ENCODE data around the gene VEGFC. TPM values are rescaled to one million over a fixed set of nuclear protein-coding genes. Genes with fewer than 3 reads are reported as not detected.

VEGFC gene
- total RNA-seq, 1 donor from 2014 or later: 0.94 TPM

DNA sequence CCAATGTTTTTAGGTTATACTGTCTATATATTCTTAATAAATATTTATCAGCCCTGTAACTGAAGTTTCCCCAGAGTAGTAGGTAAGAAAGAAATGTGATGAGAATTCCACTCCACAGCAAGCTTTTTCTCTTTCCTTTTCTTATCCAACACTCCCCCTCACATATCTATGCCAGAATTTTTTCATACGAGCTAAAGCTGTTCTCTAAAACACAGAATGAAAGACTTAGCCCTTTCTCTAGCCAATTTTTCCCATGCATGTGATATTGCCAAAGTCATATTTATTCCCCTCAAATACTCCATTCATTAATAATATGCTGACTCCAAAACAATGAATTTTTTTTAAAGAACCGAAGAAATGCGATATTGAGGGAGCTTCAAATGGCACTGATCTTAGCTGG, 32.3 kb downstream of the VEGFC start:
- no peak for DNase-seq

DNA sequence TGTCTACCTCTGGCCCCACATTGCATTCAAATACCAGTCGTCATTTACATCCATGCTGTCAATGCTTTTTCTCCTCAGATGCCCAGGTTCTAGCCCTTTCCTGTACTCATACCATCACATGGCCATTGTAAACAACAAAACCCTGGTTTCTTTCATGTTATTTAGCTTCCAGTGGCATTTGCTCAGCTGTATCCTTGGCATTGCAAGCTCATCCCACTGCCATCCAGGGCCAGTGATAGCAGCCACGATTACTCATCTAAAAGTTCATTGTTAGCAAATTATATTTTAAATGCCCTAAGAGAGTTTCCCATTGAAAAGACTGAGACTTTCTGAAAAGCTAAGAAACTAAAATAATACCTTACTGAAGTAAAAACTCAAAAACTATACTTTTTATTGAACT, 34.0 kb downstream of the VEGFC start:
- DNase-seq: no peak

DNA sequence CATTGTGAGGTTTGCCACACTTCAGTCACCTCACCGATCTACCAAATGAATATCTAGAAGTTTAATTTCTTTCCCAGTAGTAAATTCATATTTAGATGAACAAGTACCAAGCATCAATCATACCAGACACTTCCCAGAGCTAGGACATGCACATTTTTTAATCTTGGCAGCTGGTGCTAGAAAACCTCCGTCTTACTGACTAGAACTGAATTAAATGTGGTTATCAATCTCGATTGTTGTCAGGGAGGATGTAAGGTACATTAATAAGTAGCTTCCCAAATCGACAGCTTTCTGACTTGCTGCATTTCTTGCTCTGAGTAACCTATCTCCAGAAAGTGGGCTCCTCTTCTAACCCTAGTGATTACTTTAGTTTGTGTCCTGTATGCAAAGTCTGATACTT, 34.4 kb downstream of the VEGFC start:
- no peak for DNase-seq

DNA sequence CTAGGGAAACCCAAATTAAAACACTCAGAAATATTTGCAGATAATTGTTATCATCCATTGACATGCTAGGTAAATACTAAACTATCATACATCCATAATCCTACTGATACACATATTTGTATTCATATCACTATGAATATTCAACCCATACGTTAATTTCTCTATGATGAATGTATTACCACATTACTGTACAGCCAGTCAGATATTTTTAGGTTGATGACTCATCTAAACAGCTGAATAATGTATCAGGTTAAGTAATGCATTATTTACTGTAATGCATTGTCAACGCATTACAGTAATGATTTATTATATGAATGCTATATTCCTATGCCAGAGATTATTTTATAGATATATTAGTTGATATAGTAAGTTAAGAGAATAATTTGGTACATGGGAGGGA, 37.1 kb downstream of the VEGFC start:
- DNase-seq: no peak

DNA sequence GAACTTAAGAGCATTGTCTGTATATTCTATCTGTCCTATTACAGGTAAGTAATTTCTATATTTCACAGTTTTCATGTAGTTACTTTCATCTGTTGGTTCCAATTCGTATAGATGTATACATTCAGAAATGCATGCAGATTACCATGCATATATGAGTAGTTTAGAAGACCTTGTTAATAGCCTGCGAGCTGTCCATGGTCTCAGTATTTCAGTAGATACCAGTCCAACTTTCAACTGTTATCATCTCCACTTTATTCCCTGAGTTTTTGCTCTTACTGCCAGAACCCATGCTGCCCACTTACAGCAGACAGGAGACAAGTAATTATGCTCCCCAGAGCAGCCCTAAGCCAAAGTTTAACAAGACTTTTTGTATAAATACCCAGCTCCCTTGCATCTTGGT, 37.7 kb downstream of the VEGFC start:
- no peak for DNase-seq

DNA sequence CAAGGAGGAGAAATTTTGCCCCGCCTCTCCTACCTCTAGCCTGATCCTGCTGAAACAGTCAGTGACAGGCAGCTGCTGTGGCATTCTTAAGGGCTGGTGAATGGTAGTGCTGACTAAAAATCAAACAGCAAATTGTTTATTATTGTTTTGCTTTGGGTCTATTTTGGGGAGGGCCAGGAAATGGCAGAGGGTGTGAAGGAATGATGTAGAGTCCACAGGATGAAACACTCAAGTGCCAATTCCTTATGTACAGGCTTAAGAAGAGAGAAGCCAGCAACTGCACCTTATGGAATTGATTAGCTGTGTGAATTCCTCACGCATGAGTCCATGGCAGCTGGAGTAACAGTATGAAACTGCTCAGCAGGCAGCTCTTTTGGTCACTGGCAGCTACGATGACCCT, 39.7 kb downstream of the VEGFC start:
- no peak for DNase-seq

DNA sequence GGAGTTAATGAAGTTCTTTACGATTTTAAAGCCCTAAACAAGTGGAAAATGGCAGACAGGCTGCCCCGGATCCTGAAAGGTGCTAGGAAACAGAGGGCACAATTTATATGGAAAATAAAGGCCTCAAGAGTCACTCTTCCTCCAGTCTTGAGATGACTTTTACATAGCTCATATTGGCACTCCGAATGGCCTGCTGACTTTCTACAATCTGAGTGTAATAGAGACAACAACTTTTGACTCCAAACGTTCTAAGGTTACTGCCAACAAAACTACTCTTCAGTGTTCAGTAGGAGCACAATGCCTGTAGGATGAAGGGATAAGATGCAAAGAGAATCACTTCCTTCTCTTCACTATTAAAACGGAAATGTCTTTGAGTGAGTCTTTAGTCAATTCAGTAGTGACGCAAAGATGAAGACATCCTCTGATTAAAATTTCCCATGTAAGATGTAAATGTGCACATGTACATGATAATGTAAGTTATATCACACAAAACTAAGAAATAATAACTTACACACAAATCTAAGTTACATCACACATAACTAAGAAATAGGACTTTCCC, 40.5 kb downstream of the VEGFC start:
- no peak for DNase-seq

- no peak for DNase-seq
Measured at GRCh38 chr4:176751061-176751460, 41.7 kb downstream of the VEGFC start.

DNA sequence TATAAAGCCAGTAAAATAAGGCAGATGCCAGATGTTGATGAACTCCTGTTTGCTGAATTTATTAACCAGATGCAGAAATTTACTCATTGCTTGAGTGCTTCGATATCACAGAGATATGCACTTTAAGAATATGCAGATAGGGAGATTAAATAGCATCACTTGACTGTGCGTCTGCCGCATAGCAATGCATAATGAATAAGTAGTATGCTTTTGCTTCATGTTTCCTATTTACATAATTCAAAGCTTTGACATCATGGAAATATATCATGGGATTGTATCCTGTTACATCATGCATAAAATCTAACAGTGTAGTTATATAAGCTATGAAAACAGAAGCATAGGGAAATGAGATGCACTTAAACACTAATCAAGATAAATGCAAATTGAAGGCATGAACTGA, 45.9 kb downstream of the VEGFC start:
- no peak for DNase-seq

- DNase-seq: no peak
Measured at GRCh38 chr4:176745902-176746301, 46.8 kb downstream of the VEGFC start.

GRCh38 chr4:176744091-176744490, 48.6 kb downstream of the VEGFC start:
- DNase-seq: no peak

- no peak for DNase-seq
Measured at GRCh38 chr4:176742211-176742610, 50.5 kb downstream of the VEGFC start.

GRCh38 chr4:176741253-176741652, 51.5 kb downstream of the VEGFC start:
- DNase-seq: no peak

DNA sequence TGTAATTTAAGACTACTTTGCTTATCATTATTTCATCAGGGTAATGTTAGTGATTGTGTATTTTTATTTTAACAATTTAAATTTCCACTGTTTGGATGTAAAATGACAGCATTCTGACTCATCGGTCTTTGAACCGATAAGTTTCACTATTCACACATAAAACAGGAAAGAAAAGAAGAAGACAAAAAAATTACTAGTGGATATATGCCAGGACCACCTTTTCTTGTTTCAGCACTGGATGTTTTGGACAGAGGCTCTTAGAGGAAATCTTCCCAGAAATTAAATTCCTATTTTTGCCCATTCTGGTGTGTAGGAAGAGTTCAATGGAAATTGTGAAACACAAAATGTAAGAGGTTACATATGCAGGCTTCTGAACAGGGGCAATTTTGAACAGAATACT, 57.4 kb downstream of the VEGFC start:
- DNase-seq: no peak

DNA sequence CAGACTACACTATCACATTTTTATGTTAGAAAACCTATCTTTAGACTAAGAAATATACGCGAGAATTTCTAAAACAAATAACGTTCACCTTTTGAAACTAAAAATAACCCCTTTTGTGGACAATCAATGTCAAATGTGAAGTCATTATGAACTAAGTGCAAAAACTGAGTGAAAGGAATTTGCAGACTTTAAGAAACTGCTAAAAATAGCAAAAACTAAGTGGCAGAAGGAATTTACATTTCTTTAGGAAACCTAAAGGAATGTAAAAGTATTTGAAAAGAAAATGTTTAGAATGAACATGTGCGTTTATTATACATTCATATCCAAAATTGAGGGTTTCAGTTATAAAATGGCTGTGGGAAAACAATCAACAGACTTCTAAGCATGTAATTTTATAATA, 58.3 kb downstream of the VEGFC start:
- DNase-seq: no peak

- no peak for DNase-seq
Measured at GRCh38 chr4:176729489-176729888, 63.2 kb downstream of the VEGFC start.

DNA sequence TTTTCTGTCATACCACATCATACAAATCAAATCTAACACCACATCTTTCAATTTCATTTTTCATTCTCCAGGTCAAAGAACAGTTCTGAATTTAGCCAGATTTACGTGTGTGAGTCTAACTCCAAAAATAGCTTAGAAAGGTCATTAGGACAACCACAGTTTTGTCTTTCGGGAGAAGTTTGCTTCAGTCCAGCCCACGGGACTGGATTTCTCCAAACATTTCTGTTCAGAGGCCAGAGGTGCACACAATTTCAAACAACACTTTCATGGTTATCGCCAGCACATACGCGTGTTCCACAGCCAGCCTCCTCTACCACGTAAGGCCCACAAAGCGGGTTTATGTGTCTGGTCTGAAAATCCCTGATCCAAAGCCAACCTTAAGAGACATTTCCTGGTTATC, 65.9 kb downstream of the VEGFC start:
- DNase-seq: no peak

DNA sequence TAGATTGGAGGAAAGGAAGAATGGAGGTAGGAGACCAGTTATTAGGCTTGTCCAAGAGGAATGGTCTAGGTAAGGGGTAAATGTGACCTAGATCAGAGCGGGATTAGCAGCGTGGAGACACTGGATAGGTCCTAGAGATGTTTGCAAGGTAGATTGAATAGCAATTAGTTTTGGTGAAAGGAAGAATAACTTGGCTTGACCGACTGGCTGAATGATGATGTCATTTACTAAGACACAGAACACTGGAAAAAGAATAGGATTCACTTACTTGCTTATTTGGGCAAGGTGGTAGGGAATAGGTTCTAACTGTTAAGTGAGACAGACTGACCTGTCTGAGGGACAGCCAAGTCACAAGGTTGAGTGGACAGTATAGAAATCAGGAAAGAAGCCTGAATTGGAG, 71.3 kb downstream of the VEGFC start:
- DNase-seq: no peak

DNA sequence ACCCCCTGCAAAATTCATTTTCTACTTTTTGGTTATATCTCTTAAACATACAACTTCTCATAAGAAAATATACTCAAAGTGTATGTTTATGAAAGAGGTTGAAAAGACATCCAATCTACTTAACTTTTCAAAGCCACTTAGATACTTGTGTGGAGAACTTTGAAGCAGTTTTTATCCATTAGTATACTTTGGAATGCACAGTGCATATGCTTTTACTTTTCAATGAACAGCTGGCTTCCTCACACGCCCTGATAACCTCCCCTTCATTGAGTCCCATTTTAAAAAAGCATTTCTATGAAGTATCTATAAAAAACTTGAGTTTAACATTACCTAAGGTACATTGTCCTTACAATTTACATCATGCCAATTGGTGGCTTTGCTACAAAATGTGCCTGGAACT, 73.8 kb downstream of the VEGFC start:
- no peak for DNase-seq

- no peak for DNase-seq
Measured at GRCh38 chr4:176717237-176717636, 75.5 kb downstream of the VEGFC start.

- DNase-seq: no peak
Measured at GRCh38 chr4:176709417-176709816, 83.3 kb downstream of the VEGFC start.

GRCh38 chr4:176708771-176709311, 83.9 kb downstream of the VEGFC start:
- no peak for DNase-seq

- no peak for DNase-seq
Measured at GRCh38 chr4:176690716-176691115, 102.0 kb downstream of the VEGFC start.

- DNase-seq: no peak
Measured at GRCh38 chr4:176680668-176681180, 112.0 kb downstream of the VEGFC start.

DNA sequence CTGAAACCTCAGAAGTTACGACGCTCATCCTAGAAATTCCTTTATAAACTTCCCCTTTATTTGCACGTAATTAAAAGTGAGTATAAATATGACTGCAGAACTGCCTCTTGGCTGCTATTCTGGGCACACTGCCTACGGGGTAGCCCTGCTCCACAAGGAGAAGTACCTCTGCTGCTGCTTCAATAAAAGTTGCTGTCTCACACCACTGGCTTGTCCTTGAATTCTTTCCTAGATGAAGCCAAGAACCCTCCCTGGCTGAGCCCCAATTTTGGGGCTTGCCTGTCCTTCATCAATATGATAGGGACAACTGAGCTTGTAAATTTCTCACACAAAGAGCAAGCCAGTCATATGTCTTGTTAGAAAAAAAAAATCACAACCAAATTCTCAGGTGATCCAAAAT, 115.8 kb downstream of the VEGFC start:
- no peak for DNase-seq
